GM19452 (cell line): ENCODE results near the gene WDR45.

Source experiments
- ATAC-seq: cut with Tn5 transposase; IDR thresholded peaks from one replicate; pipeline ENCODE4 v1.9.1; 2021; ENCODE audit not compliant: unreplicated experiment

WDR45 gene

GRCh38 chrX:49053223-49054072, 26.2 kb downstream of the WDR45 start:
- no peak for ATAC-seq

GRCh38 chrX:49043987-49044281, 35.8 kb downstream of the WDR45 start:
- no peak for ATAC-seq

- ATAC-seq: peak; percentile 81
Measured at GRCh38 chrX:49043220-49043986, 36.3 kb downstream of the WDR45 start, which contains the start of gene TFE3. Gene TFE3, minus strand, starts transcription at chrX:49043357. Its CDS starts 131 bp downstream, at chrX:49043226.

- peak; percentile 8 for ATAC-seq
Measured at GRCh38 chrX:49042581-49043219, 37.0 kb downstream of the WDR45 start.

GRCh38 chrX:49041744-49042580, 37.7 kb downstream of the WDR45 start:
- ATAC-seq: no peak

- ATAC-seq: no peak
Measured at GRCh38 chrX:49040376-49040955, 39.2 kb downstream of the WDR45 start.

- ATAC-seq: no peak
Measured at GRCh38 chrX:49039598-49040375, 39.9 kb downstream of the WDR45 start.

GRCh38 chrX:49037883-49038475, 41.7 kb downstream of the WDR45 start:
- no peak for ATAC-seq

- ATAC-seq: no peak
Measured at GRCh38 chrX:49030283-49030682, 49.4 kb downstream of the WDR45 start.

GRCh38 chrX:49029876-49030275, 49.8 kb downstream of the WDR45 start:
- no peak for ATAC-seq
